Measurements from ENCODE around the gene DIDO1.
"Not testable (repeated sequence)": the region's sequence is repeated elsewhere in the genome, so short reads cannot be mapped to it uniquely, and the experiment has no call there.

The DIDO1 gene

GRCh38 chr20:62935968-62936585, 9.8 kb upstream of the DIDO1 start:
- no peak for TF ChIP-seq ZNF274 (IDR thresholded peaks at IDR 0.05; ENCODE audit: low read depth, low read length)
- H3K4me3 ChIP-seq (ENCODE audit: low read length), result peak overlapping the region; percentile 94; the same call in 1 of the 2 replicates

DNA sequence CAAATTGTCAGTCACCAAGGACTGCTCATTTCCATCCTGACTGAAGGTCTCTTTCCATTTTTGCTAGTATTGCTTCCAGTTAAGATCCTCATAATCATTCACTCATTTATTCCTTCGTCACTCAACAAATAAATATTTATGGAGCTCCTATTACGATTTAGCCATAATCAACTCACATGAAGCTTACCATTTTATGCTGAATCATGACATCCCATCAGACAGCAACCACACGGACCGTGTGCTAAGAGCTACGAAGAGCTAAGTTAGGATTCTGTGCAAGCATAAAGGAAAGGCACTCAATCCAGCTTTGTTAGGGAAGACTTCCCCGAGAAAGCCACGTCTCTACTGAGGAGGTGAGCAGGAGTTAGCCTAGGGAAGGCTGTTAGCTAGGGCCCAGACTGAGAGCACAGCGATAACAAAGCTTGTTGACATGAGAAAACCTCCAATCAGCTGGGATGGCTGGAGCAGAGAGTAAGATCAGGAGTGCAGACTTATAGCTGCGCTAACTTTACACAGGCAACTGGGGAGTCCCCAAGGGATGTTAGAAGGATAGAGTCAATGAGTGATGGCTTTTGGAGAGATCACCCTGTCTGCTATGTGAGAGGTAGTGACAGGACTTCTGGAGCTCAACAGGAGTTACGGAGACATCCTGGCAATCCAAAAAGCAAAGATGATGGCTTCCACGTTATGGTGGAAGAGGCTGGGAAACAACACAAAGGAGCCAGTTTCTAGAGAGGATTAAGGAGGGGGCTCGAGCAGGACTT, 9.1 kb upstream of the DIDO1 start:
- TF ChIP-seq ZNF274 (IDR thresholded peaks at IDR 0.05; ENCODE audit: low read depth, low read length), result no peak
- H3K4me3 ChIP-seq (ENCODE audit: low read length), result no peak overlapping the region

DNA sequence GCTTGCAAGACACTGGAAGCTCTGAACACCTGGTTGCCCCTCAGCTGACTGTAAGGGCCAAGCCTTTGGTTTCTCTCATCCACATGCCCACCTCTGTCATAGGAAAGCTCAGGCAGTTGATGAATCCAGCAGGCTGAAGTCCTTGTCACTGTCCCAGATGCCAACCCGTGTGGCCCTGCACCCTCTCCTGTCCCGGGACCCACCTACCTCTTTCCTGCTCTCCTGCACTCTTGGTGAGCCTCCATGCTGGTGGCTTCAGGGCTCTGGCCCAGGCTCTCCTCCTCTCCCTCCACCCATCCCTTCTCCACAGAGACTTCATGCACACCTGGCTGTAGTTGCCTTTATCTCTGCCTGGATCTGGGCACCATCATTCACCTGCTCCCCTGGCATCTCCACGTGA, 7.7 kb upstream of the DIDO1 start:
- no peak overlapping the region for H3K4me3 ChIP-seq (ENCODE audit: low read length)
- TF ChIP-seq ZNF274 (IDR thresholded peaks at IDR 0.05; ENCODE audit: low read depth, low read length), result no peak

GRCh38 chr20:62931464-62931863, 5.2 kb upstream of the DIDO1 start:
- TF ChIP-seq ZNF274 (IDR thresholded peaks at IDR 0.05; ENCODE audit: low read depth, low read length), result no peak
- H3K4me3 ChIP-seq (ENCODE audit: low read length), result no peak overlapping the region

GRCh38 chr20:62929051-62929538, 2.8 kb upstream of the DIDO1 start:
- H3K4me3 ChIP-seq (ENCODE audit: low read length), result peak overlapping the region; percentile 92
- no peak for TF ChIP-seq ZNF274 (IDR thresholded peaks at IDR 0.05; ENCODE audit: low read depth, low read length)

GRCh38 chr20:62928246-62928939, 2.1 kb upstream of the DIDO1 start:
- TF ChIP-seq ZNF274 (IDR thresholded peaks at IDR 0.05; ENCODE audit: low read depth, low read length), result no peak
- H3K4me3 ChIP-seq (ENCODE audit: low read length), result peak overlapping the region; percentile 92

- peak overlapping the region; percentile 86; the same call in 1 of the 2 replicates for H3K4me3 ChIP-seq (ENCODE audit: low read length)
Observed at GRCh38 chr20:62927128-62927705, 912 bp upstream of the DIDO1 start.

DNA sequence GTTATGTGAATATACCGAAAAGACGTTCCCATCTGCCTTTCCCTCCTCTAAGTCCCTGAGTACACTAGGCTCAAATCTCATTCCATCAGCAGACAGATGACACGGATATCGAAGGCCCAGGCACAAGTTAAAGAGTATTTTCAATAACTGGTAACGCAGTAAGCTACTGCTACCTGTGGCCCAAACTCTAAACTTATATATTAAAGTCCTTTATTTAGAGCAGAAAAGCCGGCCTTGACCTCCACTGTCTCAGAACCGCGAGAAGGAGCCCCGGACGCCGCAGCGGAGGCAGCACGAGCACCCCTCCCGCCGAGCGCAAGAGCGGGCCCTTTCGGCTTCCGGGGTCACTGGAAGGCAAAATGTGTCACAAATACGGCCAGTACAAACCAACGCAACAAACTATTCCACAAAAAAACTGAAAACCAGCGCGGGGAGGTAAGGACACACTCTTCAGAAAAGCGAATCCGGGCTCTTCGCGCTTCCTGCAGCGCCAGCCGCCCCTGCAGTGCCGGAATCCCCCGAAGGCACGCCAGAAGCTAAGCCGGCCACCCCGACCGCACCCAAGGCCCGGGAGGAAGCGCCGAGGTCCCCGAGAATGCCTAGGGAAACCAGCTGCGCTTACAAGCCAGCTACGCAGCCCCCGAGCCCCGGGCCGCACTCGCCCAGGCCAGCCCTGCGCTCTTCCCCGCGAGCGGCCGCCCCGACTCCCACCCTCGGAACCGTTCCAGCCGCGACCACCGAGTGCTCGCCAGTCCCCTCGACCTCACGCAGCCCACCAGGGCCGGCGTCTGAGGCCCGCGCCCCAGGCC, 681 bp downstream of the DIDO1 start:
- peak overlapping the region; percentile 86 for H3K4me3 ChIP-seq (ENCODE audit: low read length)
- no peak for TF ChIP-seq ZNF274 (IDR thresholded peaks at IDR 0.05; ENCODE audit: low read depth, low read length)

More at GRCh38 chr20:62927128-62927705, 912 bp upstream of the DIDO1 start:
- TF ChIP-seq ZNF274 (IDR thresholded peaks at IDR 0.05; ENCODE audit: low read depth, low read length), result no peak

DNA sequence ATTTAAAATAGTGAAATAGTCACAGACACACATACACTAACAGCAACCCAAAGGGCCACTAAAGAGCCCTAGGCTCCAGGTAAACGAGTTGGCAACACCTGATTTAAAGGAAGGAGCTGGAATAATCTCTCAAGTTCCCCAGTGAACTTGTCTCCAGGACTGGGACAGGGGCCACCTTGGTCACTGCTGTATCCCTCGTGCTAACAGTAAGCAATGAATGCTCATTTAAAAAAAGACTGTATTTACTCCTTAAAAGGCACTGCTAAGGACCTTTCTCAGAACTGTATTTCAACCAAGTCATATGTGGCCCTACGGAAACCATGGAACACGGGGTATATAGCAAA, 1.3 kb downstream of the DIDO1 start:
- peak overlapping the region; percentile 86 for H3K4me3 ChIP-seq (ENCODE audit: low read length)
- no peak for TF ChIP-seq ZNF274 (IDR thresholded peaks at IDR 0.05; ENCODE audit: low read depth, low read length)

GRCh38 chr20:62924442-62925075, 1.7 kb downstream of the DIDO1 start:
- peak overlapping the region; percentile 86 for H3K4me3 ChIP-seq (ENCODE audit: low read length)
- TF ChIP-seq ZNF274 (IDR thresholded peaks at IDR 0.05; ENCODE audit: low read depth, low read length), result no peak

DNA sequence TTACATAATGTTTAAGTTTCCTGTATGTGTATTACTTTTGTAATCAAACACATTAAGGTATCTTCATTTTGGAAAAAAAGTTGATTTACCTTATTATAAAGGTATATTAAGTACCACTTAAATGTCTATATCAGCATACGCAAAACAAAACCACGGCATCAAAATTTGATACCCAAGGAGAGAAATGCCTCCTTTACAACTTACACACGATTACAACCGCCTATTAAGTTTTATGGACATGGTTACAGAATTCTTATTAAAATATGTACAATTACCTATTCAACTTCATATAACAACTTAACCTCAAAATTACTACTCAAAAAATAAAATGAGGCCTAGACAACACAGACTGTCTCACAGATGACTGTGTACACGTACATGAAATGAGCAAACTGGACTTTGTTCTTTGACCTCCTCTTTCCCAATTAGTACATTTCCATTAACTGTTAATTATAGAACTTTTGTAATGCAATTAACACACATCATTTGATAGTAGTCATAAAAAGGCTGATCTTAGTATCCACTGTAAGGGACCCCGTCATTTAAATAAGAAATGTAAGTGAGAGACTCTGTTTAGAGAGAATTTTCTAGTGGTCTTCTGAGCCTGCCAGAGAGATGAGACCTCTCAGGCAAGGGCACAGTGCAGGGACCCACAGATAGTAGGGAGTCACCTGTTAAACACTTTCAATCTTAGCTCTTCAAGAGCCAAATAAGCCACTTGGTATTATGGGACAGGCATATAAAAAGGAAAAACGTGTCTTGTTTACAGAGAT, 2.5 kb downstream of the DIDO1 start:
- H3K4me3 ChIP-seq (ENCODE audit: low read length), result peak overlapping the region; percentile 86; the same call in 1 of the 2 replicates
- TF ChIP-seq ZNF274 (IDR thresholded peaks at IDR 0.05; ENCODE audit: low read depth, low read length), result no peak

GRCh38 chr20:62923059-62923668, 3.1 kb downstream of the DIDO1 start:
- H3K4me3 ChIP-seq (ENCODE audit: low read length), result not testable (repeated sequence)

All from GM08714 (cell line).